NT2/D1 (cell line): ENCODE measurements around the gene TBCK.

Experiments used
- SUZ12 ChIP-seq: IDR thresholded peaks from 2 replicates; pipeline ENCODE4 v1.6.1; 2011; ENCODE audit not compliant: insufficient read length, insufficient read depth; ENCODE audit errors: extremely low read depth
- YY1 ChIP-seq: IDR thresholded peaks from 2 replicates; pipeline ENCODE4 v1.6.1; 2011; ENCODE audit not compliant: insufficient read length, insufficient read depth
- ZNF274 ChIP-seq: IDR thresholded peaks from 2 replicates; pipeline ENCODE4 v1.6.1; 2011; ENCODE audit warnings: mild to moderate bottlenecking, low read depth, low read length

DNA sequence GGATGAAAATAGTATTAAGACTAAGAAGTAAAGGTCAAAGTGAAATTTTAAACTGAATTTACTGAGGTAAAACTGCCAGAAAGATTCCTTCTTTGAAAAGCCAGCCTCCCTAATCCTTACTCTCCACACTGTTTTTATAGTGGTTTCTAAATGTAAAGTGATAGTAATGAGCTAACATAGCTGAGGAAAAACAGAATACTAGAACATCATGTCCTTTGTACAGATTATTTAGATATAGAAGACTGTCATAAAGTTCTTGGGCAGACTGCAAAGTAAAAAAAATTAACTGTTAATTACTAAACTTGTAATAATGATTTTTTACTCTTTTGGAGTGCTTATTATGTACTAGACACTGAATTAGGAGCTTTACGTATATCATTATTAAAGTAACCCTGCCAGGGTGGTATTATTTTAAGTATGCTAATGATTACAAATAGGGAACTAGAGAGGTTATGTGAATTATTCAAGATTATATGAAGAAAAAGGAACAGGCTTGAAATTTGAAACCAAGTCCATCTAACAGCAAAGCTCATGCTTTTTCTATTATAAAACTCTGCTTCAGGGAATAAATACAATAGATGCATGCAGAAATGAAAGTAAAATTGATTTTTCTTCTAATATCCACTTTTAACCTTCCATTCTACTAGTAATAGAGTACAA, 150.5 kb downstream of the TBCK start:
- no peak for TF ChIP-seq YY1
- TF ChIP-seq ZNF274: no peak
- no peak for TF ChIP-seq SUZ12
